NCI-H1930 (cell line): ENCODE results near the gene SLC39A11.
"Not testable (repeated sequence)": the region's sequence is repeated elsewhere in the genome, so short reads cannot be mapped to it uniquely, and the experiment has no call there.

Experiments
- DNase-seq, 2 experiments: peaks; one replicate each; lab custom pipeline; 2025; lab: John Stamatoyannopoulos, UW

SLC39A11 gene

GRCh38 chr17:72657467-72658317, 434.8 kb downstream of the SLC39A11 start:
- DNase-seq, result no peak

- DNase-seq, result no peak
Observed at GRCh38 chr17:72656130-72656763, 436.2 kb downstream of the SLC39A11 start.

- no peak for DNase-seq
Observed at GRCh38 chr17:72654706-72655105, 437.8 kb downstream of the SLC39A11 start.

- DNase-seq, result no peak
Observed at GRCh38 chr17:72651988-72652387, 440.5 kb downstream of the SLC39A11 start.

GRCh38 chr17:72648702-72649101, 443.8 kb downstream of the SLC39A11 start:
- no peak for DNase-seq

GRCh38 chr17:72646176-72646575, 446.3 kb downstream of the SLC39A11 start:
- no peak for DNase-seq

GRCh38 chr17:72644492-72644891, 448.0 kb downstream of the SLC39A11 start:
- DNase-seq, result no peak

- DNase-seq, result no peak
Observed at GRCh38 chr17:72643575-72644216, 448.8 kb downstream of the SLC39A11 start.

- no peak for DNase-seq
Observed at GRCh38 chr17:72642720-72643119, 449.8 kb downstream of the SLC39A11 start.

GRCh38 chr17:72640415-72641165, 451.9 kb downstream of the SLC39A11 start:
- no peak for DNase-seq

- DNase-seq, result no peak
Observed at GRCh38 chr17:72639711-72640110, 452.8 kb downstream of the SLC39A11 start.

GRCh38 chr17:72638932-72639331, 453.6 kb downstream of the SLC39A11 start:
- DNase-seq, result not testable (repeated sequence)

- no peak for DNase-seq
Observed at GRCh38 chr17:72635034-72635635, 457.4 kb downstream of the SLC39A11 start.

GRCh38 chr17:72634621-72635020, 457.9 kb downstream of the SLC39A11 start:
- no peak for DNase-seq

- no peak for DNase-seq
Observed at GRCh38 chr17:72631949-72632684, 460.4 kb downstream of the SLC39A11 start.

GRCh38 chr17:72631568-72631948, 460.9 kb downstream of the SLC39A11 start:
- DNase-seq, result no peak

- DNase-seq, result no peak
Observed at GRCh38 chr17:72624652-72625051, 467.8 kb downstream of the SLC39A11 start.

GRCh38 chr17:72624226-72624625, 468.3 kb downstream of the SLC39A11 start:
- DNase-seq, result no peak

GRCh38 chr17:72622661-72623433, 469.6 kb downstream of the SLC39A11 start:
- no peak for DNase-seq

- no peak for DNase-seq
Observed at GRCh38 chr17:72619976-72620650, 472.4 kb downstream of the SLC39A11 start.
